Osteoblast (primary cell): ENCODE results near the gene MGAT4D. TPM values are rescaled to one million over a fixed set of nuclear protein-coding genes. Genes with fewer than 3 reads are reported as not detected.

Experiments used
- DNase-seq: peaks from one replicate; pipeline ENCODE4 v3.0.0; 2011; ENCODE audit warnings: low spot score, mixed read lengths; ENCODE audit not compliant: insufficient read length; ENCODE audit errors: missing footprints
- H2AFZ ChIP-seq: 2 replicates; pipeline ENCODE4 v1.6.0; 2011; ENCODE audit warnings: mild to moderate bottlenecking, low read length
- H3K27ac ChIP-seq: 2 replicates; pipeline ENCODE4 v1.5.1; 2011; ENCODE audit warnings: mild to moderate bottlenecking, low read depth, low read length, moderate library complexity
- H3K27me3 ChIP-seq: 2 replicates; pipeline ENCODE4 v1.6.0; 2012; ENCODE audit warnings: mild to moderate bottlenecking, control low read depth, inconsistent platforms, low read length, moderate library complexity; ENCODE audit not compliant: insufficient read depth
- H3K36me3 ChIP-seq: 2 replicates; pipeline ENCODE4 v1.5.1; 2011; ENCODE audit warnings: mild to moderate bottlenecking, low read length, control low read depth, moderate library complexity; ENCODE audit not compliant: insufficient read depth
- H3K4me1 ChIP-seq: 2 replicates; pipeline ENCODE4 v1.5.1; 2011; ENCODE audit warnings: mild to moderate bottlenecking, low read length, control low read depth, moderate library complexity; ENCODE audit not compliant: insufficient read depth
- H3K4me2 ChIP-seq: 2 replicates; pipeline ENCODE4 v1.6.0; 2011; ENCODE audit warnings: mild to moderate bottlenecking, low read length; ENCODE audit not compliant: insufficient read depth
- H3K4me3 ChIP-seq: fragments of 200-600 bp; sonication (generic); 3 replicates; pipeline ENCODE4 v1.5.1; 2012; ENCODE audit warnings: mild to moderate bottlenecking, low read length, inconsistent platforms; ENCODE audit not compliant: insufficient read depth
- H3K79me2 ChIP-seq: 2 replicates; pipeline ENCODE4 v1.6.0; 2012; ENCODE audit warnings: mild to moderate bottlenecking, low read length, control low read depth, inconsistent platforms; ENCODE audit not compliant: insufficient read depth
- H3K9me3 ChIP-seq: 2 replicates; pipeline ENCODE4 v1.5.1; 2011; ENCODE audit warnings: low read depth, low read length, control low read depth
- H4K20me1 ChIP-seq: 2 replicates; pipeline ENCODE4 v1.6.0; 2012; ENCODE audit warnings: mild to moderate bottlenecking, low read length, control low read depth; ENCODE audit not compliant: insufficient read depth
- CTCF ChIP-seq: IDR thresholded peaks from 2 replicates; pipeline ENCODE4 v1.5.1; 2011; ENCODE audit warnings: mild to moderate bottlenecking, low read depth, low read length, moderate library complexity; ENCODE audit errors: extremely low read depth
- total RNA-seq: library from RNA; depleted of rRNA; stranded (reverse); fragments of >200 nt; gene quantifications from 2 replicates; pipeline ENCODE4 v1.2.3, GENCODE V29; 2012

The MGAT4D gene
- total RNA-seq, 1 donor, result not detected

GRCh38 chr4:140483445-140483844 lies 14.6 kb downstream of the MGAT4D start:
- peaks cover 3% of the 10 kb centered on the region for H3K27me3 ChIP-seq
- no peaks in the 10 kb centered on the region for H3K36me3 ChIP-seq
- no peak overlapping the region for H3K4me2 ChIP-seq
- DNase-seq, result no peak
- no peaks in the 10 kb centered on the region for H3K4me1 ChIP-seq
- H2AFZ ChIP-seq, result no peak overlapping the region
- H3K9me3 ChIP-seq, result no peaks in the 10 kb centered on the region
- H3K4me3 ChIP-seq, result no peak overlapping the region
- H3K27ac ChIP-seq, result no peak overlapping the region
- no peak for TF ChIP-seq CTCF
- no peaks in the 10 kb centered on the region for H3K79me2 ChIP-seq
- no peaks in the 10 kb centered on the region for H4K20me1 ChIP-seq

- Histone ChIP-seq H3K36me3 (no peaks in the 10 kb centered on the region), H3K4me2 (no peak overlapping the region), H3K4me3 (no peak overlapping the region), H2AFZ (no peak overlapping the region), H4K20me1 (no peaks in the 10 kb centered on the region), H3K79me2 (no peaks in the 10 kb centered on the region), H3K27me3 (peaks cover 48% of the 10 kb centered on the region), H3K27ac (no peak overlapping the region), H3K4me1 (no peaks in the 10 kb centered on the region), H3K9me3 (no peaks in the 10 kb centered on the region)
- no peak for DNase-seq
- no peak for TF ChIP-seq CTCF
Observed at GRCh38 chr4:140472156-140472555, 25.9 kb downstream of the MGAT4D start.

- H2AFZ ChIP-seq, result peak overlapping the region; percentile 2
- no peaks in the 10 kb centered on the region for H4K20me1 ChIP-seq
- no peak overlapping the region for H3K4me2 ChIP-seq
- TF ChIP-seq CTCF, result no peak
- peaks cover 46% of the 10 kb centered on the region for H3K27me3 ChIP-seq
- no peaks in the 10 kb centered on the region for H3K4me1 ChIP-seq
- peak; percentile 39 for DNase-seq
- H3K79me2 ChIP-seq, result no peaks in the 10 kb centered on the region
- no peak overlapping the region for H3K4me3 ChIP-seq
- H3K27ac ChIP-seq, result no peak overlapping the region
- H3K36me3 ChIP-seq, result no peaks in the 10 kb centered on the region
- H3K9me3 ChIP-seq, result no peaks in the 10 kb centered on the region
Observed at GRCh38 chr4:140469791-140470733, 28.0 kb downstream of the MGAT4D start.

- Histone ChIP-seq H3K9me3 (no peaks in the 10 kb centered on the region), H3K27ac (no peak overlapping the region), H3K27me3 (peaks cover 33% of the 10 kb centered on the region), H3K4me3 (no peak overlapping the region), H3K36me3 (no peaks in the 10 kb centered on the region), H3K79me2 (no peaks in the 10 kb centered on the region), H2AFZ (no peak overlapping the region), H3K4me2 (no peak overlapping the region), H4K20me1 (no peaks in the 10 kb centered on the region), H3K4me1 (no peaks in the 10 kb centered on the region)
- TF ChIP-seq CTCF, result no peak
- no peak for DNase-seq
Observed at GRCh38 chr4:140466146-140466545, 31.9 kb downstream of the MGAT4D start.
